Colon (tissue), 2 donors: ENCODE measurements around the gene KIAA1549.
"Not testable (repeated sequence)": the region's sequence is repeated elsewhere in the genome, so short reads cannot be mapped to it uniquely, and the experiment has no call there.

Experiments
- FAIRE-seq: peaks from 2 replicates; lab custom pipeline; 2012; peaks lifted over from hg19 to GRCh38; lab: Jason Lieb, UNC
- donor health status: control.
- donor health status: control.

The KIAA1549 gene

DNA sequence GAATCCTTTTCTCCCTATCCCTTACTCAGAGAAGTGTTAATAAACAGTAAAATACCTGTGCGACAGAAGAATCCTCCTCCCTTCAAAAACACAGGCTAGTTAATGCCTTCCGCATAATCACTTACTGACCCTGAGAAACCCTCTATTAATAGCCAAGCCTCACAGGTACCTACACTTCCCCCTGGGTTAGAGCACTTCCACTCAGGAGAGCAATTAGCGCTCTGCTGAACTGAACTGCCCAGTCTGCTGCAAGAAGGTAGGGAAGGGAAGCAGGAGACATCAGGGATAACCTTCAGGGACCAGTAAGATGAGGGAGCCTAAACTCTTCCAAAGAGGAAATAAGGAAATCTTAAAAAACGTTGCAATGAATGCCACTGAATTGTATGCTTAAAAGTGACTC is 39.6 kb downstream of the KIAA1549 start:
- no peak for FAIRE-seq

DNA sequence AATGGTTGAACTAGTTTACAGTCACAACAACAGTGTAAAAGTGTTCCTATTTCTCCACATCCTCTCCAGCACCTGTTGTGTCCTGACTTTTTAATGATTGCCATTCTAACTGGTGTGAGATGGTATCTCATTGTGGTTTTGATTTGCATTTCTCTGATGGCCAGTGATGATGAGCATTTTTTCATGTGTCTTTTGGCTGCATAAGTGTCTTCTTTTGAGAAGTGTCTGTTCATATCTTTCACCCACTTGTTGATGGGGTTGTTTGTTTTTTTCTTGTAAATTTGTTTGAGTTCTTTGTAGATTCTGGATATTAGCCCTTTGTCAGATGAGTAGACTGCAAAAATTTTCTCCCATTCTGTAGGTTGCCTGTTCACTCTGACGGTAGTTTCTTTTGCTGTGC is 40.6 kb downstream of the KIAA1549 start:
- FAIRE-seq: not testable (repeated sequence)

DNA sequence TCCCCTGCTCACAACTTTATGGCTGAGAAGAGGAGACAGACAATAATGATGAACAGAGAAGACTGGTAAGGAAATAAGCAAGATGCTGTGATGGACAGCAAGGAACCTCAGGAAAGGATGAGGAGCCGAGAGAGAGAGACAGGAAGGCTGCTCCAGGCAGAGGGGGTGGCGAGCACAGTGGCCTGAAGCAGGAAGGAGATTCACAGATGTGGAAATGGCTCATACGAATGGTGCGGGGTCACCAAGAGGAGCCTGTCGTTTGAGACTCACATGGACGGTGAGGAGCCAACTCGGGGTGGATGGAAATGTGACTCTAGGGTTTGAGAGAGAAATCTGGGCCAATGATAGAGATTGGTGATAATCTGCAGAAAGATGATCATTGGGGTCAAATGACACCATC is 43.7 kb downstream of the KIAA1549 start:
- no peak for FAIRE-seq

DNA sequence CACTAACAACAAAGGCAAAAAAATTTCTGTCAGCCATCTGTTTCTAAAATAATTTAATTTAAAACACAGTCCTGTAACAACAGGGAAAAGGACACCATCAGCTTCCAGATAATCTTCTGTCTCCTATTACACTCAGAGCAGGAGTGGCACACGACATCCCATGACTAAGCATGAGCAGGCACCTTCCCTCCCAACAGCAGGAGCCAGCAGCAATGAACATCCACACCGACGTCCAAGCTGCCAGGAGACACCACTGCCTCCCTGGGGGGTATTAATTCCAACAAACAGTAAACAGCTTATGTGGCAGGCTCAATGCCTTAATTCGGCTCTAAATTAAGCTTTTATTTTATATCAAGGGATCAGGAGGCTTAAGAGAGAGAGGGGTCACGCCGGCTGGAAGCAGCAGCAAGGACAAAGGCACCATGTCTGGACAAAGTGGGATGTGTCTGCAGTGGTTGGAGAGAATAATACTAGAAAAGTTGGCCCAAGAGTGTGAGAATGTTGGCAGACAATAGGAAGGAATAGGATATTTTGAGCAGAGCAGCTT is 45.7 kb downstream of the KIAA1549 start:
- no peak for FAIRE-seq

DNA sequence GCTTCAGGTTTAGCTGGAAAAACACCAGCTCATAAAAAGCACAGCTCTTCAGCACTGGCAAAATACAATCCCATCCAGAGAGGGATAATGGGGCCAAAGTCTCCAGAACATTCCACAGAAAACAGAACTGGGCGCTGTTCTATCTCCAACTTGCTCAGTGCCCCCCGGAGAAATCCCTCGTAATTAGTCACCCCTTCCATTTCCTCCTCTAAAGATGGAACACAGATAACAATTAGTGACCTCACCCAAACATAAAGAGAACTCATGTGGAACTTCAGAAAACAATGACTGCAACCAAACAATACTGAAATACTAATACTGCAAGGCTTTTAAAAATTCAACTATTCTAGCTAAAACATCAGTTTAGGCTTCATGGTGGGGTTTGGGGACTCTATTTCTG is 46.3 kb downstream of the KIAA1549 start:
- FAIRE-seq: no peak

DNA sequence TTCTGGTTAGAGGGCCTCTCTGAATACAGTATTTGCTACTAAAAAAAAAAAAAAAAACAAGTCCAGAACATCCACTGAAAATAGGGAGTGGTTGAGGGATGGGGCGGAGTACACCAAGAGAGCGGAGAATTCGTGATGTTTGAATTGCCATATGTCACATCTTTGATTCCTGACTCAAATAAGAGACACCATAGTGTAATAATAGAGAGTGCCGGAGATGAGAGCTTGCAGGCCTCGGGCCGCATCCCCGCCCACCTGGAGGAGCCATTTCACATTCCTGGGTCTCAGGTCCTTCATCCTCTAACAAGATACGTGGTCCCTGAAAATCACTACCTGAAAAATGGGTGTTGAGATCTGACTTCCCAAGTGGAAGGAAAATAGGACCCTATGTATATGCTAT is 46.8 kb downstream of the KIAA1549 start:
- FAIRE-seq: no peak

DNA sequence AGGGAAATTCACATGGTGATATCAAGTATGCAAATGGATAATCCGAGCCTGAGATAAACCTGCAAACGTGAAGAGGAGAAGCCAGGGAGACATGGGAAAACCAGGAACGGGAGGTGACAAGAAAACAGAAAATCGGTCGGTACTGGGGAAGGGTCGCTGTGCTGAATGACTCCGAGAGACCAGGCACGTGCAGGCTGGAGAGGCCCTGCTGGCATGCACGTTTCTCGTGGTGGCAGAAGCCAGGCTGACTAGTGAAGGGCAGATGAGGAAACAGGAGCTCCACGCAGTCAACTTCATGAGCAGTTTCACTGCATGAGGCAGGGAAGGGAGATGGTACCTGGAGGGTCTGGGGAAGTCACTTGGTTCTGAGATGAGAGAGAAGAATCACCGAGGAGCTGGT is 48.3 kb downstream of the KIAA1549 start:
- FAIRE-seq: no peak

DNA sequence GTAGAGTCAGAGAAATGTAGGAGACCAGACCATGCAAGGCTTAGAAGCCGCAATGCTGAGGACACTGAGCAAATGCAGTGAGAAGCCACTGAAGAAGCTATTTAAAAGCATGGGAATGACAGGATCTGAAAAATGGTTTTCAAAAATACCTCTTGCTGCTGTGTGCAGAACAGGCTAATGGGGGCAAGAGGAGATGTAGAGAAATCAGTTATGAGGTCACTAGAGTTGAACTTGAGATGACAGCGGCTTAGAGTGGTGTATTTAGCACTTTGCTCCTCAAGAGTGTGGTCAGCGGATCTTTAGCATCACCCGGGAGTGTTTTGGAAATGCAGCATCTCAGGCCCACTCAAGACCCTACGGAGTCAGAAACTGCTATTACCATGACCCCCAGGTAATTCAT is 48.8 kb downstream of the KIAA1549 start:
- FAIRE-seq: no peak

DNA sequence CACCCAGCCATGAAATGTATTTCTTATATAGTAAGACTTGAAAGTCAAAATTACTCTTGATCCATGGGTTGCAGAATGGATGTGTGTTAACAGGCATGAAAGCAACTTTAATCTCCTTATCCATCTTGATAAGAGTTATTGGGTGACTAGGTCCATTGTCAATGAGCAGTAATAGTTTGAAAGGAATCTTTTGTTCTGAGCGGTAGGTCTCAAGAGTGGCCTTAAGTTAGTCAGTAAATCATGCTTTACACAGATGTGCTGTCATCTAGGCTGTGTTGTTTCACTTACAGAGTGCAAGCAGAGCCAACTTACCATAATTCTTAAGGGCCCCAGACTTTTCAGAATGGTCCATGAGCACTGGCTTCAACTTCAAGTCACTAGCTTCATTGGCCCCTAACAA is 51.2 kb downstream of the KIAA1549 start:
- FAIRE-seq: no peak

DNA sequence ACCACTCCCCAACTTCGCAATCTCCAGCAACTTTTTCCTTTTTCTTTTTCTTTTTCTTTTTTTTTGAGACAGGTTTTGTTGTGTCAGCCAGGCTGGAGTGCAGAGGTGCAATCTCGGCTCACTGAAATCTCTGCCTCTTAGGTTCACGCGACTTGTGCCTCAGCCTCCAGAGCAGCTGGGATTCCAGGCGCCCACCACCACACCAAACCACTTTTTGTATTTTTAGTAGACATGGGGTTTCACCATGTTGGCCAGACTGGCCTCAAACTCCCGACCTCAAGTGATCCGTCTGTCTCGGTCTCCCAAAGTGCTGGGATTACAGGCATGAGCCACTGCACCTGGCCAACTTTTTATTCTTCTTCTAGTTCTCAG is 55.0 kb downstream of the KIAA1549 start:
- FAIRE-seq: no peak

DNA sequence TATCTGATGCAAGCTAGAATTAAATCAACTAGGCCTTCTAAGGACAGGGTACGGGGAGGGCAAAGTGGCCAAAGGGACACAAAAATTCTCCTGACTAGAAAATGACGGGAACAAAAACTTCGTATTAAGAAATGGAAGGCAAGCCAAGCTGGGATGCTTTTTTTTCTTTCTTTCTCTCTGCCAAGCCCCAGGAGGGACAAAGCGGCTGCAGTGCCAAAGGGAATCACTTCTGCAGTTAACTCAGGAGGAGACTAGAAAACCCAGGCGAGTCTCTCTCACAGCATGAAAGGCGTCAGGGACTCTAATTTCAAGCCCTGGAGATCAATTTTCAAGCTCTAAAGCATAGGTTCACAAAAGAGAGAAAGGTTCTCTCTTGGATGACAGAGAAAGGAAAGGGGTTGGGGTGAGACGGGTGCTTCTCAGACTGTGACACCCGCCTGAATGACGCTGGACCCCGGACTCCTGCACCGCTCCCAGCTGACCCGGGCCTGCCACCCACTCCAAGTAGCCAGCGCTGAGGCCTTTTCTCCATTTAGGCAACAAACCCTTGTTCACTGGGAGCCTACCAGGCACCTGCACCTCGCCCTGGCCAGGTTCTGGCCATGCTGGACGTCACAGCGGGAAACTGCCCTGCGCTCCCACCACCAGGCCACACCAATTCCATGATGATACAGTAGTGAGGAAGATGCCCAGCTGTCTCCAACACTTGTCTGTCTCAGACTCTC is 56.5 kb downstream of the KIAA1549 start:
- FAIRE-seq: no peak

DNA sequence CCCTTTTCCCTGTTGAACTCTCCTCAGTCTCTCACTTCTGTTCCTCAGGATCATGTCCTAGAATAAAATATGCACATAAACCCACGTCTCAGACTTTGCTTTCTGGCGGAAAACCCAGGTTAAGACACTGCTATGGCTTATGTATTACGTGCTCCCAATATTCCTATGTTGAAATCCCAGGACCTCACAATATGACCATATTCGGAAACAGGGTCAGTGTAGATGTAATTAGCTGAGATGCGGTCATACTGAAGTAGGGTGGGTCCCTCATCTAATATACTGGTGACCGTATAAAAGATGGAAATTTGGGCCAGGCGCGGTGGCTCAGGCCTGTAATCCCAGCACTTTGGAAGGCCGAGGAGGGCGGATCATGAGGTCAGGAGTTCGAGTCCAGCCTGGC is 59.9 kb downstream of the KIAA1549 start:
- FAIRE-seq: no peak

DNA sequence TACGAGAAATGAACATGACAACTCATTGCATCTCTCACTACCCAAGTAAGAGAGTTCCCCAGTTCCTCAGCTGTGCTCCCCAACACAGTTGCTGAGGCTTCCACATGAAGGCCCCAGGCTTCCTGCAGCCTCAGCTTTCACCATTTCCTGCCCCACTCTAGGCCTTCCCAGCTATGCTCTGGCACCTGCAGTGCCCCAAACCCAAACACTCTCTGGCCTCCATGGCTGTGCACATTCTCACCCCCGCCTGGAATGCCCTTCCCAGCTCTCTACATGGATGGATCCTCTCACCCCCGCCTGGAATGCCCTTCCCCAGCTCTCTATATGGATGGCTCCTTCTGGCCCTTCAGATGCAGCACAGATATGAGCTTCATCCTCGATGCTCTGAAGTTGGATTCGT is 61.3 kb downstream of the KIAA1549 start:
- no peak for FAIRE-seq

DNA sequence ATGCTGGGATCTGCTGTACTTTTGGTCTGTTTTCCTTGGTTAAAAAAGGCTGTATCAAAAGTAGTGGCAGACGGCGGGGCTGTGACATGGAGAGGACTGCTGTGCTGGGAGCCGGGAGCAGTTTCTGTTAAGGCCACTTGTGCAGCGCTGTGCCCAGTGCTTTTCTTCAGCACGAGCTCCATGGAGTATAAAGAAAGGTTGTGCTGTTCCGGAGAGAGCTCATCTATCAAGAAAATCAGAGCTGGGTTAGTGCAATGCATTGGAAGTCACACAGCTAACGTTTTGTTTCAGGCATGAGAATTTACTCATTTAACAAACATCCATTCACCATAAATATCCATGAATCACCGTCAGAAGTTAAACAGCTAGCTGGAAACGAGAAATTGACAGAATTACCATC is 62.0 kb downstream of the KIAA1549 start:
- FAIRE-seq: no peak

DNA sequence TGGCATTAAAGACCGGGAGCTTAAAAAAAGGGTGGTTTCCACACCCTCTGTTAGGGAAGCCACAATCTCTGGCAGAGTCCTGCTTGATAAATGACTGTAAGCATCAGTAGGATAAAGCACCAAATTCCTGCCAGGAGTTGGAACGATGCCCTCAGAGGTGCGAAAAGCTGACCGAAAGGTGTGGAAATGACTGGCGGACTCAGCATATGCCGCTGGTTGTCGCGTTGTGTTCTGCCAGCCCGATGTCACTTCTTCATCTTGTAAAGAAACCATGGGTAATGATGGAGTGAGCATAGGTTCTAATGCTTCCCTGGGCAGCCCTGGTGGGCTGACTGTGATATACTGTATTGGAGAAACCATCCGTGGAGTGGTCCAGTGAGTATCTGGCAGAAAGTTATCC is 62.4 kb downstream of the KIAA1549 start:
- FAIRE-seq: no peak

DNA sequence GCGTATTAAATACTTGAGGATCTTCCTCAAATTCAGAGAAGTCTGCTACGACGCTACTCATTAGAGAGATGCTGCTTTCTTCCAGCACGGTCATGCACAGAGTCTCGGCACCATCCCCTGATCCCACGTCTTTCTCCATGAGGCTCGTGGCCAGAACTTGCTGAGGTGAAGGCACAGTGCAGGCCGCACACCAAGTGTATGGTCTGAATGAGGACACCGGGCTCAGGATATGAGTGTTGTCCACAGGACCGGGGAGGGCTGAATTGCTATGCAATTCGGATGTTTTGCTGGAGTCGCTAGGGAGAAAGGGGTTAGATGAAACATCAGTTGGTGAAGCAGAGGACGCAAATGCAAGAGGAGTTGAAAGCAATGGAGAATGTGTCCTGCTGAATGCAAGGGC is 63.0 kb downstream of the KIAA1549 start:
- no peak for FAIRE-seq

DNA sequence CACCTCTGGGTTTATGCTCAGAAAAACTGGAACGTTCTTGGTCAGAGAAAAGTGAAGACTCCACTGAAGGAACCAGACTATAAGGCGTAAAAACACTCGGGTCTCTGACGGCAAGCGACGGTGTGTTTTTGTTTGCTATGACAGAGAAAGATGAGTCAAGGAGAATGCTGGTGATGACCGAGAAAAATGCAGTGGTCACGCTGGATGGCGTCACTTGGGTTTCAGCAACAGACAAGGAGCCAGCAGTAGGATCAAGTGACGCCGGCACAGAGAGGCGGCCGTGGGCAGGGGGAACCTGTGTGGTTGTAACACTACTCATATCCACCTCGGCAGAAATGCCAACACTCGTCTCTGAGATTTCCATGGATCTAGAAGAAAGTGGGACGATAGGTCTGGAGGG is 63.4 kb downstream of the KIAA1549 start:
- FAIRE-seq: no peak

DNA sequence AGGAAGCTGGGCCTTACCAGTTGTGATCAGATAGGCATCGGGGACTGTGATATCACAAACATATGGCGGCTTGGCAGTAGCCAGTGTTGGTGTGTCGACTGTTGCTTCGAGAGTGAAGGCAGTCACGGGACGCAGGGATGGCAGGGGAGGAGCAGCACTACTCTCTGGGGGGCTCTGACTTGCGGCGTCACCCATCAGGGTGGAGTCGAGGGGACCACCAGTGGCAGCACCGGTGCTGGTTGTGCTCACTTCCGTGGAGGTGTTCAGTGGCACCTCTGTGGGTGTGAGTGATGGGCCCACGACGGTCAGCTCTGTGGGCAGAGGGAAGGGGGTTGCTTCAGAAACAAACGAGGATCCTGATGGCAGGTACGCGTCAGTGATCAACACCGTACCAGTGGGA is 64.5 kb downstream of the KIAA1549 start:
- FAIRE-seq: no peak

DNA sequence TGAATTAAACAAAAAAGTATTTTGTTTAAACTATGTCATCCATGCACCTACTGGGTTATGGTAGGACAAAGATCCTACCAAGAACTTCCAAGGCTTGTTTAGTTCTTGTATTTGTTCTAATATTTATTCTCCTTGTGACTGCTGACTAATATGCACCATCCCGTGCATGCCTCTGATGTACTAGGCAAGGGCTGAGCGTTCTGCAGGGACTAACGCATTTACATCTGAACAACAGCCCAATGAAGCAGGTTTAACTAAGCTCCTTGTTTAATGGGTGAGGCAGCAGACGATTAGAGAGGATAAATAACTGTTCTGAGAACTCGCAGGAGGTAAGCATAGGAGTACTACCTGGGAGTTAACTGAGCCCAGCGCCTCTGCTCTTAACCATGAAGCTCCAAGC is 64.9 kb downstream of the KIAA1549 start:
- no peak for FAIRE-seq

DNA sequence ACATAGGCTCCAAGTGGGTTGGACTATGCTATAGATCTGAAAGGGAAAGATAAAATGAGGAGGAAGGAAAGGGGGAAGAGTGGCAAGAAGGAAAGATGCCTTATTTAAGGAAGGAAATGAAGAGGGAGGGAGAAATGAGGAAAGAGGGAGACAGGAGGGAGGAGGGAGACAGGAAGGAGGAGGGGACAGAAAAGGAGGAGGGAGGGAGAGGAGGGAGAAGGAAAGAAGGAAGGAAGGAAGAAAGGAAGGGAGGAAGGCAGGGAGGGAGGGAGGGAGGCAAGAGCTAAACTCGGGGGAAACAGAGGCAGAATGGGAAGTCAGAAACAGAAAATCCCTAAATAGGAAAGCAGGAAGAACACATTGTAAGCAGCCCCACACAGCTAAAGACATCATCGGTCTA is 67.4 kb downstream of the KIAA1549 start:
- FAIRE-seq: no peak

DNA sequence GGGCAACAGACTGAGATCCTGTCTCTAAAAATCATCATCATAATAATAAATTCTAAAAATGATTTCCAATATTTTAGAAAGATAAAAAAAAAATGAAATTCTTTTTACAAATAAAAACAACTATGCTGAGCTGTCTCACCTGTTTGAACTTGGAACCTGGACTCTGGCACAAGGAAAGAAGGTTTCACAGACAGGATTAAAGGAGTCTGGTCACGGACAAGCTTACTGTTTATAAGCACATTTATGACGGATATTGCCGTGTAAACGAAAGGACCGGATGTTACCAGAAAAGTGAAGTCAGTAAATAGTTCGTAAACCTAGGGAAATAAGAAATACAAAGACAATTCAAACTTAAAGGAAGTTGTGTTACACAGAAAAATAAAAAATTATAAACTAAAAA is 70.2 kb downstream of the KIAA1549 start:
- FAIRE-seq: peak; percentile 61

DNA sequence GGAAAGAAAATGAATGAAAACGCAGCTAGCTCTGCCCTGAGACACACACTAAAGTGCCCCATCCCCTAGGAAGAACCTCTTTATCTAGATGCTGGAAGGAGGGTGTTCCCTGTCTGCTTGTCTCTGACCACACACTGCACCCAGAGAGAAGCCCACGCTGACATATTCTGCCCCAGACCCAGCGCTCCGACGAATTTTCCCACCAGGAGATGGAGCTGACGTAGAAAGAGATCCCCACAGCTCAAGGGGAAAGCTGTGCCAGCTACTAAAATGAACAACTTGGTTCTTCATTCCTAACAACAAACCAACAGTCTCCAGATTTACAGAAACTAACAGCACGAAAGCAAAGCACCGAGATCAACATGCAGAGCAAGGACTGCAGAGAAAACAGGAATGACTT is 73.3 kb downstream of the KIAA1549 start:
- no peak for FAIRE-seq

DNA sequence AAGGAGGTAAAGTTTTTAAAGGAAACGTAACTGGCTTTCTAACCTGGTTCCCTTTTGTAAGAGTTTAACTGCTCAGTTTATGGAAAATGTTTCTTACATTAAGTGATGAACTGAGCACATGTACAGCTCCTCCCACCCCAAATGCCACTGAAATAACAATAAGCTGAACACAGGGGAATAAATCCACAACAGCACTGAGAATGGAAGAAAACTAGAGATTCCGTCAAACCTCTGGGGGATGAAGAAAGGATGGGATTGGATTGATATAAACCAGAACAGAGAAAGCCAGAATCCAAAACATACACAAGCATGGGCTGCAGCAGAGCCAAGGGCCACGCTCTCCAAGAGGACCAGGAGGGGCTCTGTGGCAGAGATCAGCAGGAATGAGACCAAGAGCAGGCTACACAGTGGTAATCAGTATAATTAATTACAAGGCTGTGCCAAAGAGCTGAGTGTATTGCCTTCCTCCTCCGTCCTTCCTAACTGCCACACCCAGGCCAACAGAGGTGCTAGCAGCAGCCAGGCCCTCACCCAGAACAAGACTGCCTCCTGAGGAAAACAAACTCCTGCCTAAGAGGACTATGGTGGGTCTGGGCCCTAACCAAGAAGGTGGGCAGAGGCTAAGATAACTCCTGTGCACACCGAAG is 73.9 kb downstream of the KIAA1549 start:
- FAIRE-seq: no peak

DNA sequence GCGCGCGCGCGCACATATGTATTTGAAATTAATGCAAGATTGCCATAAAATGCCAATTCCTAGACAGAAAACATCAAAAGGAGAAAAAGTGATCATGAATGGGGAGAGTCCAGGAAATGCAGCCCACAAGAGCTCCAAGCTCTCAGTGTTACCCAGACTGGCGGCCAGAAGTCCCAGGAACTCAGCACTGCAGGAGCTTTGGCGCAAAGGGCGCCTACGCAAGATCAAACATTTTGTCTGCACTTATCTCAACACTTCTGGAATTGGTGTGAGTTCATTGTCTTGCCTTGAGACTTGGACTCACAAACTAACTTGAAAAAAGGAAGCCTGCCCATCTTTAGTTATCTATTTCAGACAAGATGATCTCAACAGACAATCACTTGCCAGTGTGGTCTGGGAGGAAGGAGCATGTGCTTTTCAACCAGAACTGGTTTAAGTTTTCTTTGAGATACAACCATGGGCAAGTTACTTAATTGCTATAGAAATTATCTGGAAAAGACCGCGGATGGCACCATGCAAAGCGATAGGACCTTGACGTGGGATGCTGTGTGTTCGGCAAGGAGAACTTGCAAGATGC is 77.2 kb downstream of the KIAA1549 start:
- no peak for FAIRE-seq
